ENCODE data around the gene TAS1R2. TPM values are rescaled to one million over a fixed set of nuclear protein-coding genes. Genes with fewer than 3 reads are reported as not detected.
"Not testable (repeated sequence)": the region's sequence is repeated elsewhere in the genome, so short reads cannot be mapped to it uniquely, and the experiment has no call there.

TAS1R2 gene
- total and polyA plus RNA-seq, 2 of the 13 experiments (the other 11 are each of a cell fraction or from before 2014, with no cell fraction given): not detected

DNA sequence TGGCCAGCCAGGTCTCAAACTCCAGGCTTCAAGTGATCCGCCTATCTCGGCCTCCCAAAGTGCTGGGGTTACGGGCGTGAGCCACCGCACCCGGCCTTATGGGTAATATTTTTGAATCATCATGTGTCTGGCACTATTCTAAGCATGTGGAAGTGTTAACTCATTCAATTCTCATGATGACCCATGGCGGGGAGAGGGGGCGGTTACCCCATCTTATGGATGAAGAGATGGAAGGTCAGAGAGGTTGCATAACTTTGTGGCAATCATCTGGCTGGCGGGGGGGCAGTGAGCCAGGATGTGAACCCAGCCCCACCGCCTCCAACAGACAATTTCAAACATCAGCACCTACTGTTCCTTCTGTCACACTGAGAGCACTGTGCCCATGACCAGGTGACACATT lies 11.5 kb upstream of the TAS1R2 start (continued):
- no peak for TF ChIP-seq ZNF598 (CRISPR knock-in tag; IDR thresholded peaks at IDR 0.05; ENCODE audit: borderline replicate concordance)
- TF ChIP-seq TFAP4 (IDR thresholded peaks at IDR 0.05; ENCODE audit: borderline replicate concordance, low read depth): no peak
- no peak for TF ChIP-seq ZNF10 (CRISPR knock-in tag; IDR thresholded peaks at IDR 0.05; ENCODE audit: borderline replicate concordance, low read depth)
- TF ChIP-seq TOPORS (CRISPR knock-in tag; IDR thresholded peaks at IDR 0.05): no peak
- TF ChIP-seq EZH2 (conservative IDR thresholded peaks at IDR 0.05; ENCODE audit: low read depth, low read length): no peak
- TF ChIP-seq ZNF496 (CRISPR knock-in tag; IDR thresholded peaks at IDR 0.05; ENCODE audit: insufficient replicate concordance): no peak
- no peak for TF ChIP-seq KDM6A (CRISPR knock-in tag; IDR thresholded peaks at IDR 0.05; ENCODE audit: low read depth)
- TF ChIP-seq CEBPB (IDR thresholded peaks at IDR 0.05; ENCODE audit: borderline replicate concordance, low read depth, low read length): peak; percentile 48; the same call in 1 of the 2 replicates
- no peak for TF ChIP-seq E2F2 (CRISPR knock-in tag; IDR thresholded peaks at IDR 0.05; ENCODE audit: borderline replicate concordance)
- TF ChIP-seq NCOA1 (CRISPR knock-in tag; IDR thresholded peaks at IDR 0.05): no peak
- TF ChIP-seq GFI1 (CRISPR knock-in tag; IDR thresholded peaks at IDR 0.05; ENCODE audit: borderline replicate concordance): no peak
- no peak for TF ChIP-seq ZNF354B (CRISPR knock-in tag; IDR thresholded peaks at IDR 0.05)
- TF ChIP-seq, protein P1, sequence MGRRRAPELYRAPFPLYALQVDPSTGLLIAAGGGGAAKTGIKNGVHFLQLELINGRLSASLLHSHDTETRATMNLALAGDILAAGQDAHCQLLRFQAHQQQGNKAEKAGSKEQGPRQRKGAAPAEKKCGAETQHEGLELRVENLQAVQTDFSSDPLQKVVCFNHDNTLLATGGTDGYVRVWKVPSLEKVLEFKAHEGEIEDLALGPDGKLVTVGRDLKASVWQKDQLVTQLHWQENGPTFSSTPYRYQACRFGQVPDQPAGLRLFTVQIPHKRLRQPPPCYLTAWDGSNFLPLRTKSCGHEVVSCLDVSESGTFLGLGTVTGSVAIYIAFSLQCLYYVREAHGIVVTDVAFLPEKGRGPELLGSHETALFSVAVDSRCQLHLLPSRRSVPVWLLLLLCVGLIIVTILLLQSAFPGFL (CRISPR knock-in tag; IDR thresholded peaks at IDR 0.05): no peak
- TF ChIP-seq TOE1 (CRISPR knock-in tag; IDR thresholded peaks at IDR 0.05): no peak
- TF ChIP-seq ZNF225 (CRISPR knock-in tag; IDR thresholded peaks at IDR 0.05): no peak

GRCh38 chr1:18870595-18870865 lies 11.1 kb upstream of the TAS1R2 start:
- H2AFZ ChIP-seq (ENCODE audit: low read length); FAIRE-seq; H3K9me3 ChIP-seq (ENCODE audit: low read length); POLR2A ChIA-PET; intact Hi-C loops (cut with micrococcal nuclease; ENCODE audit: unreplicated experiment); ATAC-seq; DNase-seq (ENCODE audit: low spot score); H3K79me2 ChIP-seq (ENCODE audit: insufficient read depth, low read length); H3K4me2 ChIP-seq (ENCODE audit: low read depth, low read length); in situ Hi-C loops (cut with HindIII; ENCODE audit: extremely low pct_ligation_motif_present, low pct_unique_long_range_greater_than_20kb); BruUV-seq (replicated peaks); CTCF ChIA-PET (ENCODE audit: low intra/inter-chr PET ratio, low total read pairs); H3K4me1 ChIP-seq (ENCODE audit: insufficient read depth, low read length); H3K9ac ChIP-seq (ENCODE audit: insufficient read depth, low read depth, low read length); H3K4me3 ChIP-seq (replicated peaks in 1 of 3; ENCODE audit: insufficient read depth in 1 of 3, low read depth in 2 of 3, low read length in 3 of 3); H3K27ac ChIP-seq (ENCODE audit: extremely low read length, insufficient read depth, low read length): not testable (repeated sequence)
- 76% methylated on average over 3 of the region's 3 CpGs for WGBS (ENCODE audit: low lambda C conversion rate)
- H3K27me3 ChIP-seq (ENCODE audit: control insufficient read depth in 1 of 2, insufficient read depth in 2 of 2, low read length in 2 of 2): peaks cover 1 to 17% of the 10 kb centered on the region in 2 experiments
- peaks cover 14% of the 10 kb centered on the region; the same call in 1 of the 2 replicates for H4K20me1 ChIP-seq (ENCODE audit: insufficient read depth, low read length)
- peaks cover 15 to 30% of the 10 kb centered on the region in 2 experiments for H3K36me3 ChIP-seq (replicated peaks in 1 of 2; ENCODE audit: control insufficient read depth in 1 of 2, insufficient read depth in 2 of 2, low read length in 2 of 2)

All from HepG2 (cell line).